ENCODE results near the gene ACACA.

- TF ChIP-seq CTCF (tag by site-specific recombination; IDR thresholded peaks at IDR 0.05) (no peak), ZNF391 (tag by site-specific recombination; IDR thresholded peaks at IDR 0.05; ENCODE audit: borderline replicate concordance, low read depth) (no peak), ZNF175 (tag by site-specific recombination; IDR thresholded peaks at IDR 0.05) (no peak), ZNF221 (tag by site-specific recombination; IDR thresholded peaks at IDR 0.05; ENCODE audit: borderline replicate concordance) (no peak), ZNF146 (tag by site-specific recombination; IDR thresholded peaks at IDR 0.05) (no peak), ZNF561 (tag by site-specific recombination; IDR thresholded peaks at IDR 0.05; ENCODE audit: borderline replicate concordance) (no peak), PBX3 (CRISPR knock-in tag; IDR thresholded peaks at IDR 0.05) (no peak), ZNF747 (tag by site-specific recombination; IDR thresholded peaks at IDR 0.05) (no peak), ZNF223 (tag by site-specific recombination; IDR thresholded peaks at IDR 0.05) (no peak), ZNF184 (tag by site-specific recombination; IDR thresholded peaks at IDR 0.05) (no peak), ZNF350 (tag by site-specific recombination; IDR thresholded peaks at IDR 0.05) (no peak)
- TF ChIP-seq, protein P1, sequence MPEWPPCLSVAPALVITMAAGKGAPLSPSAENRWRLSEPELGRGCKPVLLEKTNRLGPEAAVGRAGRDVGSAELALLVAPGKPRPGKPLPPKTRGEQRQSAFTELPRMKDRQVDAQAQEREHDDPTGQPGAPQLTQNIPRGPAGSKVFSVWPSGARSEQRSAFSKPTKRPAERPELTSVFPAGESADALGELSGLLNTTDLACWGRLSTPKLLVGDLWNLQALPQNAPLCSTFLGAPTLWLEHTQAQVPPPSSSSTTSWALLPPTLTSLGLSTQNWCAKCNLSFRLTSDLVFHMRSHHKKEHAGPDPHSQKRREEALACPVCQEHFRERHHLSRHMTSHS (tag by site-specific recombination; IDR thresholded peaks at IDR 0.05): no peak
- TF ChIP-seq, protein P2, sequence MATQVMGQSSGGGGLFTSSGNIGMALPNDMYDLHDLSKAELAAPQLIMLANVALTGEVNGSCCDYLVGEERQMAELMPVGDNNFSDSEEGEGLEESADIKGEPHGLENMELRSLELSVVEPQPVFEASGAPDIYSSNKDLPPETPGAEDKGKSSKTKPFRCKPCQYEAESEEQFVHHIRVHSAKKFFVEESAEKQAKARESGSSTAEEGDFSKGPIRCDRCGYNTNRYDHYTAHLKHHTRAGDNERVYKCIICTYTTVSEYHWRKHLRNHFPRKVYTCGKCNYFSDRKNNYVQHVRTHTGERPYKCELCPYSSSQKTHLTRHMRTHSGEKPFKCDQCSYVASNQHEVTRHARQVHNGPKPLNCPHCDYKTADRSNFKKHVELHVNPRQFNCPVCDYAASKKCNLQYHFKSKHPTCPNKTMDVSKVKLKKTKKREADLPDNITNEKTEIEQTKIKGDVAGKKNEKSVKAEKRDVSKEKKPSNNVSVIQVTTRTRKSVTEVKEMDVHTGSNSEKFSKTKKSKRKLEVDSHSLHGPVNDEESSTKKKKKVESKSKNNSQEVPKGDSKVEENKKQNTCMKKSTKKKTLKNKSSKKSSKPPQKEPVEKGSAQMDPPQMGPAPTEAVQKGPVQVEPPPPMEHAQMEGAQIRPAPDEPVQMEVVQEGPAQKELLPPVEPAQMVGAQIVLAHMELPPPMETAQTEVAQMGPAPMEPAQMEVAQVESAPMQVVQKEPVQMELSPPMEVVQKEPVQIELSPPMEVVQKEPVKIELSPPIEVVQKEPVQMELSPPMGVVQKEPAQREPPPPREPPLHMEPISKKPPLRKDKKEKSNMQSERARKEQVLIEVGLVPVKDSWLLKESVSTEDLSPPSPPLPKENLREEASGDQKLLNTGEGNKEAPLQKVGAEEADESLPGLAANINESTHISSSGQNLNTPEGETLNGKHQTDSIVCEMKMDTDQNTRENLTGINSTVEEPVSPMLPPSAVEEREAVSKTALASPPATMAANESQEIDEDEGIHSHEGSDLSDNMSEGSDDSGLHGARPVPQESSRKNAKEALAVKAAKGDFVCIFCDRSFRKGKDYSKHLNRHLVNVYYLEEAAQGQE (tag by site-specific recombination; IDR thresholded peaks at IDR 0.05): no peak
Measured at GRCh38 chr17:37134050-37134449, 272.6 kb downstream of the ACACA start.

Measured in HEK293 (cell line).